Stimulated activated CD4-positive, alpha-beta T cell treated with anti-CD3 and anti-CD28 coated beads, TNF-alpha, amount 100 ng/mL, for 48 hours (primary cell): ENCODE measurements around the gene DCANP1.

Experiments used
- DNase-seq, 3 donors: peaks; one replicate each; pipeline ENCODE4 v3.0.0-alpha.2; 2020; ENCODE audit warnings: low read depth in 3 of 3

DCANP1 gene

DNA sequence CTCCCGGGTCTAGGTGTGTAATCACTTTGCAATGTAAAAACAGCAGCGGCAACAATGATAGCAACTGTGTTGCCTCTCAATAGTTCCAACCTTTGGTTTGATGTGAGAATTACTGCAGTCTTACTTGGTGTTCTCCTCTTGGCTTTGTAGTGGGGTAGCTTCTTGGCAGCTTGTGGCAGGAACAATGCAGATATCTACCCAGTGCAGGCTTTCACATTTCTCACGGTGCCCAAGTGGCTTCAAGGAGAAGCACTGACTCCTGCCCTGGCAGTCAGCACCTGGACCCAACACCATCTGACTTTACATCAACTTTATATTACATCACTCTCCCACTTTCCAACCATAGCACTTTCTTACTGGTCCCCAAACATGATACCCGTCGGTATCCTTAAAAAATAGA lies 33.4 kb upstream of the DCANP1 start:
- DNase-seq = no peak

DNA sequence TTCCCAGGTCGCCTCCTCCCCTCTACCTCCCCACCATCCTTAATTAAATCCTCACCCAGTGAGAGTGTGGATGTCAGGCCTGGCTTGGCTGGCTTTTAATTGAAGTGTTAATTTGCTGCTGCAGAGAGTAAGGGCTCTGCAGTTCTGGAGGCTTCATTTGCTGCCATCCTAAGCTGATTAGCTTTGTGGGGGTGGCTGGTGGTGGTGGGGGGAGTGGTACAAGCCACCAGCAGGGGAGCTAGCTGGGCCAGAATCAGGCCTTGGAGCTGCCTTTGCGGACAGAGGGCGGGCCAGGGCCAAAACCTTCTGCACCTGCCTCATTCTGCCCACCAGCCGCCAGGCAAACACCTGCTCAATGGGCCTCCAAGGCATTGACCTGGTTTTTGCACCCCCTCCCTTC lies 31.8 kb upstream of the DCANP1 start:
- DNase-seq = no peak

DNA sequence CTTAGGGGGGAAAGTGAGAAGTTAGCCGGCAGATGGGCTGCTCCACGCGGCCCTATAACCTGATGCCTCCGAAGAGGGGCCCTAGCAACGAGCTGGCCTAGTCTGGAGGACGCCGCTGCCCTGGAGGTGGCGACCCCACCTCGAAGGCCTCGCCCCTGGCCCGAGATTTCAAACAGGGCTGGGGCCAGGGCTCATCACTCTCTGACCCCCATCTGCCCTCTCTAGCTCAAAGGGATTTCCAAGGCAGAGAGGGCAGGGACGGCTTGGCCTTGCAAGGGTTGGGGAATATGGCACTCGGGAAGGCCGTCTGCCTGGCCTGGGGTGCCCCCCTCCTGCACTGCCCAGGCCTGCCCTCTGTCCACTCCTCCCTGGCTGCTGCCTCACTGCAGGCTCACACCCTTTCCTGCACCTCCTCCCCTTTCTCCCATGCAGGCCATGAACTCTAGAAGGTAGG lies 30.5 kb upstream of the DCANP1 start:
- DNase-seq = no peak

DNA sequence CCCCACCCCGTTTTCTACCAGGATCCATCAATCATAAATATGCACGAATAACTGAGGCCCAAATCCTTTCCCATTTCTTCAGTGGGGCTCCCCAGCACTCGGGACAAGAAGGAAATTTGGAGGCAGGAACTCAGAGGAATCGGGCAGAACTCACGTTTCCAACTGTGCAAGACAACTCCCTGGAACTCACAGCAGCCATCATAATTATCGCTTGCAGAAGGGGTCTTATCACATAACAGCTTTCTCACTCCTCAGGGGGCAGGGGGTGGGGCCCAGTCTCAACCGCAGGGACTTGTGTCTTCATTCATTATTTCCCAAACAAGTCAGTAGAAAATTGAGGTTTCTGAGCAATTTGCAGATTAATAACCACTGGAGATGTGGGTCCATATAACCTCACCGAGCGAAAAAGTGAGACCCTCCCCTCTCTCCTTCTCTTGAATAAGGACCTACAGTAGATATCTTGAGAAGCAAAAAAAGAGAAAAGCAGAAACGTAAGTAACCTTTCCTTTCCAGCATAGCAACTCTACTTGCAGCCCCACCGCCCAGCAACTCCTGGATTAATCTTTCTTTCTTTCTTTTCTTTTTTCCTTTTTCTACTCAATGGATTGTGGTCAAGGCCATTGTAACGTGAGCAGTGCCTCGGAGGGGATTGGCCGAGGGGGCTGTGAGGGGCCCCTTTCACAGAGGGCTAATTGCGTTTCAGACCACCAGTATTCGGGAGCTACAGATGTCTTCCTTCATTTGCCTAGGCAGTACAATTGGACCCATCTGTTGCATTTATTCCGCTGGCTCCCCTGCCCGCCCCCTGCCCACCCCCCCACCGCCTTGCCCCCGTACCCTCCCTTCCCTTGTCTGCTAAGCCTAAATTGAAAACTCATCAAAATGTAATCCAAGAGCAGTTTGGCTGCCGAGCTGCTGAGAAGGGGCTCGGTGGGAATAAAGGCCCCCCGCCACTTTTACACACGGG lies 29.8 kb upstream of the DCANP1 start:
- DNase-seq = no peak

DNA sequence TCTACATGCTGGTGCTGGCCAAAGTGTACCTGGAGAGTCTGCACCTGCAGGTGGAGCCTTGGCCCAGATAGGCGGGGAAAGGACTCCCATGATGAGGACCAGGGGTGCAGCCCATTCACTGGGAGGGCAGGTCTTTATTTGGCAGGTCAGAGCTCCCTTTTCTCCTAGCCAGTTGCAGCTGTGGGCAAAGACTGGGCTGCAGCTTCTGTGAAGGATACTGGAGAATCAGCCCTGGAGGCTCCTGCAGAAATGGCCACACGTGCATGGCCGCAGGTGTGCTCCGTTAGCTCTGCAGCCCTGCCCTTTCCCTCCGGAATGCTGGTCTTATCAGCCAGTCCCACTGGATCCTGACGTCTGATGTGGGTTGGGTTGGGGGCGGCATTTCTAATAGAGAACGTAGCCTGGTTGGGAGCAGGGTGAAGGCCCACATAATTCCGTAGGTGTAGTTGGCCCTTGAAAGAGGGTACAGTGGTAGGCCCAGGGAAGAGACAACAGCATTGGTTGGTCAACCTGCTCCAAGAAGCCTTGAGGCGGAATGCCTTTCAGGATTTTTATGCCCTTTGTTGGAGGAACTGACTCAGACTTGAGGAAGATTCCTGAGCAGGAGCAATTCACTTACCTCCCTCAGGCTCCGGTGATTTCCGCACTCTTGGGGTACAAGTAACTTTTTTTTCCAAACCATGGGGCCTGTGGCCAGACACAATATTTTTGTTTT lies 27.0 kb upstream of the DCANP1 start:
- no peak for DNase-seq

DNA sequence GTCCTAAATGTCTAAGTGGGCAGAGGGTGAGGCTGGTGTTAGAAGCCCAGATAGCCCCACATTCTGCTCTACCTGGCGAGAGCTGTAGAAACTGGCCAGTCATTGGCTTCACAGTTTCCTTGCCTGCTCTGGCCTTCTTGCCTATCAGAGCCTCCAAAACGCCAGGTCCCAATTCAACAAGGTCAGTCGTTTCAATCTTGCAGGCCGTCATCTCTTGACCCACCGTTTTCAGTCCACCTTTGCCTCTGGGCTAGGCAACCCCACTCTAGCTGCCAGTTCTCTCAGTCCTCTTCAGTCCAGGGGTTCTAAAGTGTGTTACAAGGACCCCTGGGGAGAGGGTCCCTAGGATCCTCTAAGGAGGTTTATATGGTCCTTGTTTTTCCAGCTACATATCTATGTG lies 25.0 kb upstream of the DCANP1 start:
- no peak for DNase-seq

DNA sequence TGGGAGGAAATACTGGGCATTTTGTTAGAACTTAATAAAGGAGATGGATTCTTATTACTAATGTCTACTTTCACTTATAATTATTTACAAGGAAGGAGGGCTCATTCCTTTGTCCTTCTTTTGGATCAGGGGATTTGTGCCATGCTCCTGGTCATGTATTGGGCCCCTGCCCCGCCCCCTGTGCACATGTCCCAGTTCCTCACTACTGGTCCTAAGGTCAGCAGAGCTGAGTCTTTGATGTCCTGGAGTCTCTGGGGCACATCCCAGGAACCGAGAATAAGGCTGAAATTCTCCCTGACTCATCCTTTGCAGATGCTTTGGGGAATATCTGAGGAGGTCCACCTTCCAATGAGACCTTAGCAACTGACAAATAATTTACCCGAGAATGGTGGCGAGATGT lies 24.6 kb upstream of the DCANP1 start:
- DNase-seq = no peak

DNA sequence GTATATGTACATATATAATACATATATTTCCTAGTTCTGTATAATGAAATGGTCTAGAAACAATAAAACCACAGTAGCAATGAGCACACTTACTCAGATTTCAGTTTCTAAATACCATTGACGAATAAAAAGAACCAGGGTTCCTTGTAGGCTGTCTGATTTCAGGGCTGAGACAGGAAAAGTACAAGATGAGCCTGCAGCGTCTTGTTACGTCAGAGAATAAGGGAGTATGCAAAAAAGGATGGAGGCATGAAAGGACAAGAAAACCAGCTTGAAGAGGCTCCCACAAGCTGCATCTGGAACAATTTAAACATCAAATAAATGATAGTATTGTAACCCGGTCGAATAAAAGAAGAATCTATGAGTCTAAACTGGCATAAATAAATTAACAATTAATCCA lies 22.8 kb upstream of the DCANP1 start:
- DNase-seq = no peak

DNA sequence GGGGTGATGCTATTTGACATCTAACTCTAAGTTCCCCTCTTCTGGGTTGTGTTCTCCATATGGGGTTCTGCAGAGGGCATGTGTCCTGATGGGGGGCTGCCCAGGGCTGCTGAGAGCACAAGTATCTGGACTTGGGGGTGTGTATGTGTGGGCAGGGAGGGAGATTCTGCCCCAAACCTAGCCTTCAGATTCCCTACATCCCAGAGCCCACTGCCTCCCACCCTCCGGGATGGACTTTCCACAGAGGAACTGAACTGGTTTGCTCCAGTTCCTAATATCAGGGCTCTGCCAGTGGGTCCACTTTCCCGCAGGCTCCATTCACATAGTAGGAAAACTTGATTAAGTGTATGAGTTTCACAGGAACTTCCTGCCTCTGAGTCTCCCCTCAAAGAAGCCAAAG lies 21.4 kb upstream of the DCANP1 start:
- DNase-seq = no peak

DNA sequence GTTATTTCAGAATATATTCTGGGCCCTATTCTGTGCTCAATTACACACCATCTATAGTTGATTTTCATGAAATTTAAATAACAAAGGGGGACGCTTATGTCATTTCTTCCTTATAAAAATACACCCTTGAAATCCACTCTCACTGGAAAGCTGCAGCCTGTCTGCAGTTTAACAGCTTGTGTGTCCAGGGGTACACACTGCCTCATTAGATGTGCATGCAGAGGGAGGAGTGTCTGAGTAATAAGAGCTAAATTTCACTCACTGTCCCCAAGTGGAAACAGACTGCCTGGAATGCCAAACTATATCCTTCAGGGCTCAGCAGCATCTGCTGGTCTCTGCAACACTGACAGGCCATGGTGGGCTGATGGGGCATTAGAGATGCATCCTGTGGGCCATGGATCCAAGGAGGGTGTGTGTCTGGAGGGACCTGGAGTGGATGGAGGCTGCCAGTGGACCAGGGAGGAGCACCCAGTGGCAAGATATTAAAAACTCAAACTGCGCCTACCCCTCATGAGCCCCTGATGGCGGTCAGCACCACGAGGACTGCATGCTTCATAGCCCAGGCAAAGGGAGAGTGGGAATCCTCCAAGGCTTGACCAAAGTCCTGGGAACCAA lies 20.8 kb upstream of the DCANP1 start:
- DNase-seq = no peak

DNA sequence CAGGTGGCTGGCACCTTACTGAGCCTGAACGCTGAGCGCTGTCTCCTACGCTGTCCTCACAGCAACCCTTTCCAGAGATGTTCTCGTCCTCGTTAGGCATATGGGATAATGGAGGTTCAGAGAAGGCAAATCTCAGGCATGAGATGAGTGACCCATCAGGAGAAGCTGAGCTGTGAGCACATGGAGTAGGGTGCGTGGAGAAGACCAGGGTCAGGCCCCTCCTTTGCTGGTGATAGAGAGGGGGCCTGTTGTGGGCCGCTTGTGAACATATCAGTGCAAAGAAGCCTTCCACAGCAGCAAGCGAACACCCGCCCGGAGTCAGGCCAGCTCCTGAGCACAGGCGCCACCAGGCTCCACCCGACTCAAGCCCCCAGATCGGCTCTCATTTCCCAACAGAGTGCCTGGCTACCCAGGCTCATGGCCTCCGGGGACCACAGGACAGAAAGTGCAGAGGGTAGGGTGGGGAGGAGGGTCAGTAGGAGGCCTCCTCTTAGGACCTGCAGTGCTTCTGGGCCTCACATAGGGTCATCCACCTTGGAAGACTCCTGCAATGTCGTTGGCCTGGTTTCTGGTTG lies 20.0 kb upstream of the DCANP1 start:
- no peak for DNase-seq

DNA sequence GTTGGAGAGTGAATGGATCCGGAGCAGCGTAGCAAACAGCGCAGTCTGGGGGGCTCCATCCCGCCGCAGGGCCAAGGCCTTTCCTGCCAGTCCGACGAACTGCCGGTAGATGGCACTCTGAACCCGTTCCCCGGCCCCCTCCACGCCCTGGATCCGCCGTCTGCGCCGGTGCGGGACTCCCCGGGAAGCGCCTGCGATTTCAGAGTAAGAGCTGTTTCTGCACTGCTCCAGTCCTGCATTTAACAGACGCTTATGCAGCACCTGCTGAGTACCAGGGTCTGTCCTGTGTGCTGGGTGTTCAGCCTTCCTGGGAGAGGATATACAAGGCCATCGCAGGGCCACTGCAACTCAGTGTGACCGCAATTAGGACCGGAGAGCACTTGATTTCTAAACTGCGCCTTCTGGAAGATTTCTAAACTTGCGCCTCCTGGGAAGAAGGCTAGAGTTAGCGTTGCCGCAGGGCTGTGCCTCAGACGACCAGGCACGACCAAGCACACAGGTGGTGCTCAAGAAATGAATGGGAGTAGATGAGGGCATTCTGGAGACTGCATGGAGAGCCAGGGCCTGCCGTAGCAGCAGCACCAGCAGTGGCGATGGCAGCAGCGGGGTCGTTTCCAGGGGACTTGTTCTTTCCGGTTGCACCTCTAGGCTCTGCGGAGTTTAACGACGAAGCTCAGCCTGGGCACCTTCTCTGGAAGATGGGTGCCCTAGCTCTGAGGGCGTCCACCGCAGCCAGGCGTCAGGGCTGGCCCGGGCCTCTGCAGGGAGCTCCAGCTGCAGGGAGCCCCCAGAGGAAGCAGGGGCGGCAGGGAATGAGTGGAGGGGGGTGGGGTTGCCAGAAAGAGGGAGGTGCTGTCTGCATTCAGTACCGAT lies 19.3 kb upstream of the DCANP1 start:
- peak; percentile 52 to 63 (median 55) for DNase-seq

DNA sequence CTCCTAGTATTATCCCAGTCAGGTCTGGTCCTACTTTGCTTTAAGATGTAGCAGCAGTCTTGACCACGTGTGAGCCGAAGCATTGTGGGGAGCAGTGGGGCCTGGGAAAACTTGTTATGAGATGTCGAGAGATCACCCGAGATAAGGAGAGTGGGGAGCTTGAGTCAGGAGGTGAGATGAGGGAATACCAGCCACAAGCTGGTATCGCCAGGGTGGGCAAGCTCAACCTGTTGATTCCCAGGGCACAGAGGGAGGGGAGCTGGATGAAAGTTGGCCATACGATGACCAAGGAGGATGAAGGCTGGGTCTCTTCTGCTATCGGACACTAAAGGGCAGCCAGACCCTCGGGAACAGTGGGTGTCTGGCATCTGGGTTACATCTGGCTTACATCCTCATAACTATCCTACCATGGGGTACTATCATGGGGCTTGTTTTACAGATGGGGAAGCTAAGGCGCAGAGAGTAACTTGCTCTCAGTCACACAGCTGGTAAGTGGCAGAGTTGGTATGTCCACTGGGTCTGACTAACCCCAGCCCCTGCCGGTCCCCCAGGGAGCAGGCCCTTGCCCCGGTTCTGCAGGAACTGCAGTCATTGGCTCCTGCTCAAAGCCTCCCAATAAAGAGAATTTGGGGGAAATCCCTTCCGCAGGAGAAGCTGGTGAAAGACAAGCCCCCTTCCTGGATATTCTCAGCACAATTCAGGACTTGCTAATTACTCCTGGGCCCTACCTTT lies 18.4 kb upstream of the DCANP1 start:
- DNase-seq = no peak

DNA sequence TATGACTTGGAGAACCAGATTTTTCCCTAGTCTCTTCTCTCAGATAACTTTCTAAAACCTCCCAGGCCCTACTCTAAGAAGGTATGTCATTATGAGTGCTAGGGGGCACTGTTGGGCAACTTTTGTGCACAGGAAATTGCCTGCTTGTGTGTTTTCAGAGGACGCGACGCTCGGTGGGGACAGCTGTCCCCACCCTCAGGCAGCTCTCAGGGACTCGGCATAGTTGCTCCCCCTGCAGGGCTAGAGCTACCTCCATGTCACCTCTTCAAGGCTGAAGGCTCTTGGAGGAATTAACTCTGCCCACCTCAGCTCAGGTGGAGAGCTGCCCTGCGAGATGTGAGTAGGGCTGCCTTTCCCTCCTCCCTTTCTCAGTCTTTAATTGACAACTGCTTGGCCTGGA lies 15.2 kb upstream of the DCANP1 start:
- peak; percentile 16 to 38 (median 30) for DNase-seq

DNA sequence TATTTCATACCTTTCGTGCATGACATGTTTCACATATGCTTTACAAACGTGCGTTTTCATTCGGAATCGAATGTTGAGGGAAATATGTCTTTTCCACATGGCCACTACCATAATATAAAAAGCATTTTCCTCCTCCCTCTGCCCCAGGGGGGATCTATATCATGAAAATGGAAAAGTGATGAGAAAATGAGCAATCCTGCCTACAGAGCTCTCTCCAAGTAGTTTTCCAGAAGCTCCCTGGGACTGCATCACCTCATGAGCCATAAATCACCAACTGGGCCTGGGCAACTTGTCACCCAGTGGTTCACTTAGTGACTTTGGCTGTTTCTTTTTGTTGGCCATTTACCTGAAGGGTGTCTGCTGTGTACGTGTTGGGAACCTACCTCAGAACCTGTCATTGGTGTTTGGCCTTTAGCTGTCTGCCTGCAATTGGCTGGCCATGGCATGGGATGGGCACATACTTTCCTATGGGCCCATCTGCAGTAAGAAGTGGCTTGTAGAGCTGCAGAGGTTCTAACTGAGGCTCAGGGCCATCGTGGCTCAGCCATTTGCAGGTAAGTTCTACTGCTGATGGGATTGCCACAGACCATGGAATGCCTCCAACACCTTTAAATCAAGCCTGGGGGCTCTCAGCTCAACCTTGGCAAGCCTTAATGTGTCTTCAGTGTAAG lies 14.5 kb upstream of the DCANP1 start:
- DNase-seq = no peak

DNA sequence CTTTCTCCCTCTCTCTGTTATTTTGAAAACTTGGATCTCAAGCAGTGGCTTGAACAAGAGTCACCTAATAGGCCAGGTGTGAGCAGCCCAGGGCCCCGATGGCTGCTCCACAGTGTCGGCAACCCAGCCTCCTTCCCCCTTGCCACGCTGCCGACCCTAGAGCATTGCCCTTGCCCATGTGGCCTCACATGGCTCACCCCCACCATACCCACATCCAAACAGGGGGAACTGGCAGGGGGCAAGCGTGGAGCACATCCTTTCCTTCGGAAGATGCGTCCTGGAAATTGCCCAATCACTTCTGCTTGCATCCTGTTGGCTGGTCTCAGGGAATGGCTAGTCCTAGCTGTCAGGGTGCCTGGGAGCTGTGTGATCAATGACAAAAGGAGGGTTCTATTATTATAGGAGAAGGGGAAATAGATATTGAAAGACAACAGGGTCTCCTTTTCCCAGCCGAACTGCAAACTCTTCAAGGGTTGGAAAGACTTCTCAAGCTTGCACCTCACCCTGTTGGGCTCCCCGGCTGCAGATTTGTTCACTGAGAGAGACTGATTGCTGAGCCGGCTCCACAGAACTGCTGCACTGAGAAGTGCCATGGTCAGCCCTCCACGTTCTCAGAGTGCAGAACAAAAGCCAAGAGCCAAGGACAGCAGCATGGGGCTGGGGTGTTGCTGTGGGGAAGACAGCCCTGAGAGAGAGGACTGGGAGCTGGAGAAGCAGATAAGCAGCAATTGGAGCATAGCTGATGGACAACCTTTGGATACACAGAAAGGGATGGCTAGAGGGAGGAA lies 13.3 kb upstream of the DCANP1 start:
- DNase-seq = no peak

DNA sequence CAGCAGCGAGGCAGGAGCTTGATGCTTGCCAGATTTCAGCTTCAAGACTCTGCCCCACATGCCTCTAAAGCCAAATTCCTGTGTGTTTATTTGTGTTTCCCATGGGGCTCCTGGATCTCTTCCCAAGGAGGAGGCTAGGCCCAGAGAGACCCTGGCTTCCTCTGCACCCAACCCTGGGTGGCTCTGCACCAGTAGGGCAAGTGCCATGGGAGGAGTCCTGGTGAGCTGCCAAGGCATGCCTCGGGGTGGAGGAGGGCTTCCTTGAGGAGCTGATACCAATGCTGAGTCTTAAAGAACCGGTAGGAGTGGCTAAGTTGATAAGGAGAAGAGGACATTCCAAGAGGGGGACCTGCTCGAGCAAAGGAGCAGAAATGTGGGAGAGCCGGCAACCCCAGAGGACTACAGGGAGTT lies 11.8 kb upstream of the DCANP1 start:
- DNase-seq = no peak

DNA sequence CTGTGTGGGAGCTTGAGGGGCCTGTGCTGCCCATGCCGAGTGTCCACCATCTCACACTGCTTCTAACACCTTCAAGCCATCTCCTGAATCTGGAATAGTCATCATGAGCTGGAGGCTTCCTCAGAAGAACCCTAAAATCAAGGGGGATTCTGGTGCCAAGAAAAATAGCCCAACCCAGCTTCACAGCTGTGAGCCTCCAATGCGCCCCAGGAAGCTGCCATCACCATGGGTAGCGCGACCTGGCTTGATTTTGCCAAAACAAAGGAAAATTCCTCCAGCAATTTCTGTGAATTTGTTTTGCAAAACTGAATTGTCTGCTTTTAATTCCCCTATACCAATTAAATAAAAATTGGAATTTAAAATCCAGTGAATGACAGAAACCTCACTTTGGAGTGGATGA lies 11.2 kb upstream of the DCANP1 start:
- DNase-seq = no peak

DNA sequence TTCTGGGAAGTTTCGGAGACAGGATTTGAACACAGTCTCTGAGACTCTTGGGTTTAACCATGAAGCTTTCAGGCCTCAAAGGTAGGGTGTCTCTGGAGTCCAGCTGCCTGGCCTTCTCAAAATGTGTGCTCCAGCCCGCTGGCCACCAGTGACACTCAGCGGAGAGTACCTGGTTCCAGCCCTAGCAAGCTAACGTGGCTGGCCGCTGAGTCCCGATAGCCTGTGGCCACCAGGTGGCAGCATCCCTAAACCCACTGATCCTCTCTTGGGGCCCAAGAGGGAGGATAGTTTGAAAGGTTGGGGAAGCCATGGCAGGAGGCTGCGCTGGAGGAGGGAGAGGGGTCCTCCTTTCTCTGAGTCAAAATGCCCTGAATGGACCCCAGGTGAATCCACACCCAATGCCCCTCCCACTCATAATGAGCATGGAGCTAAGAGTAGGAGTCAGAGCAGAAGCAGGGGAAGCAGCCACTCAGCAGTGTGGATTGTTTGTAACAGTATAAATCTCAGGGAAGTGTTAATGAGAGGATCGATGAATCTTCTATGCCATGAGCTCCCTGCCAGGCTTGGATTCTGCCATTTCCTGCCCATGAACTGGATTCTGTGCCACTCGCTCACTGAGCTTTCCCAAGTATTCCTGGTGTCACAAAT lies 10.4 kb upstream of the DCANP1 start:
- DNase-seq = peak; percentile 24 to 47 (median 30)
